SK-N-SH (cell line): ENCODE results near the gene PCNX2.

Experiments
- POLR2AphosphoS5 ChIP-seq: IDR thresholded peaks from 2 replicates; pipeline ENCODE4 v1.6.1; 2012; ENCODE audit warnings: low read depth, low read length
- RAD21 ChIP-seq: IDR thresholded peaks from 2 replicates; pipeline ENCODE4 v1.6.1; 2012; ENCODE audit warnings: mild to moderate bottlenecking, low read length
- TF ChIP-seq, protein P1 (sequence below): fragments of 200-600 bp; sonication (generic); IDR thresholded peaks from 2 replicates; pipeline ENCODE4 v1.6.1; 2017; ENCODE audit warnings: antibody characterized with exemption, mild to moderate bottlenecking, moderate library complexity

DNA sequence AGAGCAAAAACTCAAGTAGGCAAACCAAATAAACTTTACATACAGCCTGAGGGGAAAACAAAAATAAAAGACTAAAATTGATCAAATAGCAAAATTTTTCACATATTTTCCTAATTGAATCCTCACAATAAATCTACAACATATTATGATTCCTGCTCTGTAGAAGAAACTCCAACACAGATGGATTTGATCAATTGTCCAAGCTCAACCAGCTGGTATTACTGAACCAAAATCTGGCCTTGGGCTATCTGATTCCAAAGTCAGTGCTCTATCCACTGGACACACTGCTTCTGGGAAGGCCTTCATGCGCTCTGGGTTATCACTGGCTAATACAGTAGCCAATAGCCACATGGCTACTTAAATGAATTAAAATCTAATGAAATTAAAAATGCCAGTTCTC lies 39.3 kb downstream of the PCNX2 start:
- TF ChIP-seq, protein P1, sequence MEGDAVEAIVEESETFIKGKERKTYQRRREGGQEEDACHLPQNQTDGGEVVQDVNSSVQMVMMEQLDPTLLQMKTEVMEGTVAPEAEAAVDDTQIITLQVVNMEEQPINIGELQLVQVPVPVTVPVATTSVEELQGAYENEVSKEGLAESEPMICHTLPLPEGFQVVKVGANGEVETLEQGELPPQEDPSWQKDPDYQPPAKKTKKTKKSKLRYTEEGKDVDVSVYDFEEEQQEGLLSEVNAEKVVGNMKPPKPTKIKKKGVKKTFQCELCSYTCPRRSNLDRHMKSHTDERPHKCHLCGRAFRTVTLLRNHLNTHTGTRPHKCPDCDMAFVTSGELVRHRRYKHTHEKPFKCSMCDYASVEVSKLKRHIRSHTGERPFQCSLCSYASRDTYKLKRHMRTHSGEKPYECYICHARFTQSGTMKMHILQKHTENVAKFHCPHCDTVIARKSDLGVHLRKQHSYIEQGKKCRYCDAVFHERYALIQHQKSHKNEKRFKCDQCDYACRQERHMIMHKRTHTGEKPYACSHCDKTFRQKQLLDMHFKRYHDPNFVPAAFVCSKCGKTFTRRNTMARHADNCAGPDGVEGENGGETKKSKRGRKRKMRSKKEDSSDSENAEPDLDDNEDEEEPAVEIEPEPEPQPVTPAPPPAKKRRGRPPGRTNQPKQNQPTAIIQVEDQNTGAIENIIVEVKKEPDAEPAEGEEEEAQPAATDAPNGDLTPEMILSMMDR: no peak
- TF ChIP-seq RAD21 (no peak), POLR2AphosphoS5 (no peak)
